ENCODE results near the gene CPLX1. TPM values are rescaled to one million over a fixed set of nuclear protein-coding genes. Genes with fewer than 3 reads are reported as not detected.
A peak's percentile ranks its signal among the peaks of the same experiment; 100 is the strongest.
"Not testable (repeated sequence)": the region's sequence is repeated elsewhere in the genome, so short reads cannot be mapped to it uniquely, and the experiment has no call there.

CPLX1 gene
- total RNA-seq, 1 donor from 2014 or later, result 1.6 TPM

GRCh38 chr4:754221-755120 lies 71.5 kb downstream of the CPLX1 start:
- no peak for DNase-seq

GRCh38 chr4:753186-753585 lies 72.7 kb downstream of the CPLX1 start:
- not testable (repeated sequence) for DNase-seq

GRCh38 chr4:752196-752861 lies 73.6 kb downstream of the CPLX1 start:
- DNase-seq, result no peak

- DNase-seq, result peak; percentile 20
Observed at GRCh38 chr4:751676-752075, 74.3 kb downstream of the CPLX1 start.

- DNase-seq, result no peak
Observed at GRCh38 chr4:749698-750666, 75.9 kb downstream of the CPLX1 start.

- DNase-seq, result no peak
Observed at GRCh38 chr4:748461-748860, 77.5 kb downstream of the CPLX1 start.

- DNase-seq, result no peak
Observed at GRCh38 chr4:747546-748170, 78.3 kb downstream of the CPLX1 start.

- no peak for DNase-seq
Observed at GRCh38 chr4:744212-744841, 81.6 kb downstream of the CPLX1 start.

GRCh38 chr4:743463-744211 lies 82.3 kb downstream of the CPLX1 start:
- DNase-seq, result no peak

GRCh38 chr4:742742-743311 lies 83.1 kb downstream of the CPLX1 start:
- DNase-seq, result no peak

GRCh38 chr4:742096-742741 lies 83.7 kb downstream of the CPLX1 start:
- no peak for DNase-seq

GRCh38 chr4:740656-741282 lies 85.2 kb downstream of the CPLX1 start:
- no peak for DNase-seq

- no peak for DNase-seq
Observed at GRCh38 chr4:740011-740410, 85.9 kb downstream of the CPLX1 start.

- no peak for DNase-seq
Observed at GRCh38 chr4:739569-739968, 86.4 kb downstream of the CPLX1 start.

- DNase-seq, result no peak
Observed at GRCh38 chr4:738781-739280, 87.1 kb downstream of the CPLX1 start.

- not testable (repeated sequence) for DNase-seq
Observed at GRCh38 chr4:736561-736960, 89.4 kb downstream of the CPLX1 start.

- DNase-seq, result no peak
Observed at GRCh38 chr4:735583-735982, 90.3 kb downstream of the CPLX1 start.
